ENCODE measurements around the gene MZT1.

MZT1 gene

GRCh38 chr13:72692884-72693514 is 34.4 kb downstream of the MZT1 start:
- no peak for TF ChIP-seq CTCF (IDR thresholded peaks at IDR 0.05; ENCODE audit: insufficient read depth, low read length, missing control alignments)
- H3K4me3 ChIP-seq (ENCODE audit: low read depth, low read length), result no peak overlapping the region
- ChIA-PET POLR2A (no interaction called here), CTCF (no interaction called here)
- no peak for DNase-seq (ENCODE audit: low read depth, low spot score)

- no peak overlapping the region for H3K4me3 ChIP-seq (ENCODE audit: low read depth, low read length)
- ChIA-PET CTCF (no interaction called here), POLR2A (no interaction called here)
- DNase-seq (ENCODE audit: low read depth, low spot score), result no peak
- no peak for TF ChIP-seq CTCF (IDR thresholded peaks at IDR 0.05; ENCODE audit: insufficient read depth, low read length, missing control alignments)
Observed at GRCh38 chr13:72689181-72689696, 38.2 kb downstream of the MZT1 start.

GRCh38 chr13:72686766-72687165 is 40.7 kb downstream of the MZT1 start:
- POLR2A ChIA-PET, result interaction anchor here (0.6 kb wide), 1 partner anchor 115 kb away, joined by 3 read pairs; no protein-coding TSS in a partner anchor
- DNase-seq (ENCODE audit: low read depth, low spot score), result no peak
- no peak overlapping the region for H3K4me3 ChIP-seq (ENCODE audit: low read depth, low read length)
- no peak for TF ChIP-seq CTCF (IDR thresholded peaks at IDR 0.05; ENCODE audit: insufficient read depth, low read length, missing control alignments)
- CTCF ChIA-PET, result interaction anchor here (0.9 to 1.0 kb wide), 2 partner anchors 11 to 16 kb away, joined by 3 to 4 read pairs; no protein-coding TSS in a partner anchor

- no peak for TF ChIP-seq CTCF (IDR thresholded peaks at IDR 0.05; ENCODE audit: insufficient read depth, low read length, missing control alignments)
- CTCF ChIA-PET, result no interaction called here
- POLR2A ChIA-PET, result no interaction called here
- DNase-seq (ENCODE audit: low read depth, low spot score), result no peak
- H3K4me3 ChIP-seq (ENCODE audit: low read depth, low read length), result no peak overlapping the region
Observed at GRCh38 chr13:72680353-72680752, 47.1 kb downstream of the MZT1 start.

- no peak for TF ChIP-seq CTCF (IDR thresholded peaks at IDR 0.05; ENCODE audit: insufficient read depth, low read length, missing control alignments)
- CTCF ChIA-PET, result no interaction called here
Observed at GRCh38 chr13:72678312-72678711, 49.1 kb downstream of the MZT1 start.

GRCh38 chr13:72677431-72677830 is 50.0 kb downstream of the MZT1 start:
- no peak overlapping the region for H3K4me3 ChIP-seq (ENCODE audit: low read depth, low read length)
- ChIA-PET POLR2A (no interaction called here), CTCF (no interaction called here)
- no peak for DNase-seq (ENCODE audit: low read depth, low spot score)
- no peak for TF ChIP-seq CTCF (IDR thresholded peaks at IDR 0.05; ENCODE audit: insufficient read depth, low read length, missing control alignments)

More at GRCh38 chr13:72678312-72678711, 49.1 kb downstream of the MZT1 start:
- DNase-seq (ENCODE audit: low read depth, low spot score), result no peak
- POLR2A ChIA-PET, result no interaction called here
- no peak overlapping the region for H3K4me3 ChIP-seq (ENCODE audit: low read depth, low read length)
